Chondrocyte (in vitro differentiated cells): ENCODE measurements around the gene GAA. TPM values are rescaled to one million over a fixed set of nuclear protein-coding genes. Genes with fewer than 3 reads are reported as not detected.

Experiments
- DNase-seq: peaks from one replicate; pipeline ENCODE4 v3.0.0; 2021; ENCODE audit warnings: mixed read lengths, low spot score
- H3K27ac Mint-ChIP-seq: one replicate; pipeline ENCODE4 v1.8.0; 2021; ENCODE audit warnings: mild to moderate bottlenecking, moderate library complexity, mixed read lengths; ENCODE audit not compliant: unreplicated experiment
- H3K27me3 Mint-ChIP-seq: 2 replicates; pipeline ENCODE4 v1.8.0; 2021; ENCODE audit warnings: low read depth, mixed read lengths
- H3K36me3 Mint-ChIP-seq: 2 replicates; pipeline ENCODE4 v1.8.0; 2021; ENCODE audit warnings: low read depth, mixed read lengths
- H3K4me1 Mint-ChIP-seq: 2 replicates; pipeline ENCODE4 v1.8.0; 2021; ENCODE audit warnings: low read depth, mild to moderate bottlenecking, mixed read lengths
- H3K4me3 Mint-ChIP-seq: one replicate; pipeline ENCODE4 v1.8.0; 2021; ENCODE audit warnings: mild to moderate bottlenecking, moderate library complexity, mixed read lengths; ENCODE audit not compliant: unreplicated experiment
- H3K9me3 Mint-ChIP-seq: 2 replicates; pipeline ENCODE4 v1.8.0; 2021; ENCODE audit warnings: low read depth, mixed read lengths
- total RNA-seq: library from RNA; stranded (reverse); gene quantifications from 3 replicates; pipeline ENCODE4 v1.2.1, GENCODE V29; 2021
- TF ChIP-seq, protein P1 (sequence below): fragments of 200-600 bp; sonication (generic); IDR thresholded peaks from 2 replicates; pipeline ENCODE4 v1.5.0; 2021; ENCODE audit warnings: antibody characterized with exemption, mild to moderate bottlenecking, moderate library complexity

GAA gene
- total RNA-seq, 1 donor from 2014 or later = 45.7 TPM

DNA sequence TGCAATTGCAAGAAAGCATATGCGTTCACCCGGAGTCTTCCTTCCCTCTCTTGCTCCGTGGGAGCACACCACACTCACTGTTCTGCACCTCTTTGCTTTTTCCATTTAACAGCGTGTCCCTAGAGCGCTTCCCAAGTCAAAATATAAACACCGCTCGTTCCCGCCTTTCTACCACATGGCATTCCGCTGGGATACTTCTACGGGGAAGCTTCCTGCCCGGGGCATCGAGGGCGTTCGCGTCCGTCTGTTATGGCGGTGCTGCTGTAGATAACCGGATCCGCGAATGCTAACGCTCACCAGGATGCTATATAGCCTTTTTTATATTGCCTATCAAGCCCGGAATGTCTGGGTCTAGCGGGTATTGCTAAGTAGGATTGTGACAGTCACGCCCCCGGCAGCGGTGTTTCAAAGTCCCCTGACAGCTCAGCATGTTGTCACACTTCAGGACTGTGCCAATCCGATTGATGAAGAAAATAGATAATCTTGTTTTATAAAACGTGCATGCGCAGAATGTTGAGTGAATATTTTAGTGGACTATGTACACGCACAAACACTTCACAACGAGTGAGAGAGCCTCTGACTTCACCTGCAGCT is 33.9 kb upstream of the GAA start:
- no peaks in the 10 kb centered on the region for H3K36me3 Mint-ChIP-seq
- no peak for DNase-seq
- H3K9me3 Mint-ChIP-seq = no peaks in the 10 kb centered on the region
- H3K4me1 Mint-ChIP-seq = peaks cover 36% of the 10 kb centered on the region
- no peaks in the 10 kb centered on the region for H3K27me3 Mint-ChIP-seq
- no peak overlapping the region for H3K27ac Mint-ChIP-seq
- TF ChIP-seq, protein P1, sequence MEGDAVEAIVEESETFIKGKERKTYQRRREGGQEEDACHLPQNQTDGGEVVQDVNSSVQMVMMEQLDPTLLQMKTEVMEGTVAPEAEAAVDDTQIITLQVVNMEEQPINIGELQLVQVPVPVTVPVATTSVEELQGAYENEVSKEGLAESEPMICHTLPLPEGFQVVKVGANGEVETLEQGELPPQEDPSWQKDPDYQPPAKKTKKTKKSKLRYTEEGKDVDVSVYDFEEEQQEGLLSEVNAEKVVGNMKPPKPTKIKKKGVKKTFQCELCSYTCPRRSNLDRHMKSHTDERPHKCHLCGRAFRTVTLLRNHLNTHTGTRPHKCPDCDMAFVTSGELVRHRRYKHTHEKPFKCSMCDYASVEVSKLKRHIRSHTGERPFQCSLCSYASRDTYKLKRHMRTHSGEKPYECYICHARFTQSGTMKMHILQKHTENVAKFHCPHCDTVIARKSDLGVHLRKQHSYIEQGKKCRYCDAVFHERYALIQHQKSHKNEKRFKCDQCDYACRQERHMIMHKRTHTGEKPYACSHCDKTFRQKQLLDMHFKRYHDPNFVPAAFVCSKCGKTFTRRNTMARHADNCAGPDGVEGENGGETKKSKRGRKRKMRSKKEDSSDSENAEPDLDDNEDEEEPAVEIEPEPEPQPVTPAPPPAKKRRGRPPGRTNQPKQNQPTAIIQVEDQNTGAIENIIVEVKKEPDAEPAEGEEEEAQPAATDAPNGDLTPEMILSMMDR = no peak
- H3K4me3 Mint-ChIP-seq = no peak overlapping the region

- Mint-ChIP-seq H3K4me1 (peaks cover 35% of the 10 kb centered on the region), H3K27ac (peak overlapping the region; percentile 71), H3K9me3 (no peaks in the 10 kb centered on the region), H3K36me3 (no peaks in the 10 kb centered on the region), H3K4me3 (no peak overlapping the region), H3K27me3 (no peaks in the 10 kb centered on the region)
- DNase-seq = no peak
- TF ChIP-seq, protein P1 = no peak
Observed at GRCh38 chr17:80068301-80069222, 32.8 kb upstream of the GAA start.

DNA sequence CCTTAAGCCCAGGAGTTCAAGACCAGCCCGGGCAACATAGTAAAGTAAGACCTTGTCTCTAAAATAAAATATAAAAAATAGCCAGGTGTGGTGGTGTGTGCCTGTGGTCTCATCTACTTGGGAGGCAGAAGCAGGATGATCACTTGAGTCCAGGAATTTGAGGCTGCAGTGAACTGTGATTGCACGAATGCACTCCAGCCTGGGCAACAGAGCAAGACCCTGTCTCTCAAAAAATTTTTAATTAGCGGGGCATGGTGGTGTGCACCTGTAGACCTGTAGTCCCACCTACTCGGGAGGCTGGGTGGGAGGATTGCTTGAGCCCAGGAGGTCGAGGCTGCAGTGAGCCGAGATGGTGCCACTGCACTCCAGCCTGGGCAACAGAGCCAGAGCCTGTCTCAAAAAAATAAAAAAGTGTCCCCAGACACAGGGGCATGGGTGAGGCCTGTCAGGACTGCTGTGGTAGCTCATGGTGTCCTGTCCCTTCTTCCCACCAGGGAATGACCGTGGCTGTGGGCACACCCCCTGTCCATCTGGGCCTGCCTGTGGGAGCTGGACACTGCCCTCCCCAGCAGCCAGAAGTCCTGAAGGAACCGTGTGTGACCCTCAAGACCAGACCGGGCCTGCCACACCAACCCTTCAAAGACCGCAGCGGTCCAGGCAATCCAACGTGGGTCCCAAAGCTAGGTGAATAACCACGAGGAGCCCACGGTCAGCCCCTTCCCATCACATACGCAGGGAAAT is 30.8 kb upstream of the GAA start:
- TF ChIP-seq, protein P1 = no peak
- peaks cover 23% of the 10 kb centered on the region for H3K4me1 Mint-ChIP-seq
- H3K9me3 Mint-ChIP-seq = no peaks in the 10 kb centered on the region
- H3K27me3 Mint-ChIP-seq = no peaks in the 10 kb centered on the region
- H3K4me3 Mint-ChIP-seq = no peak overlapping the region
- DNase-seq = no peak
- no peaks in the 10 kb centered on the region for H3K36me3 Mint-ChIP-seq
- H3K27ac Mint-ChIP-seq = no peak overlapping the region

DNA sequence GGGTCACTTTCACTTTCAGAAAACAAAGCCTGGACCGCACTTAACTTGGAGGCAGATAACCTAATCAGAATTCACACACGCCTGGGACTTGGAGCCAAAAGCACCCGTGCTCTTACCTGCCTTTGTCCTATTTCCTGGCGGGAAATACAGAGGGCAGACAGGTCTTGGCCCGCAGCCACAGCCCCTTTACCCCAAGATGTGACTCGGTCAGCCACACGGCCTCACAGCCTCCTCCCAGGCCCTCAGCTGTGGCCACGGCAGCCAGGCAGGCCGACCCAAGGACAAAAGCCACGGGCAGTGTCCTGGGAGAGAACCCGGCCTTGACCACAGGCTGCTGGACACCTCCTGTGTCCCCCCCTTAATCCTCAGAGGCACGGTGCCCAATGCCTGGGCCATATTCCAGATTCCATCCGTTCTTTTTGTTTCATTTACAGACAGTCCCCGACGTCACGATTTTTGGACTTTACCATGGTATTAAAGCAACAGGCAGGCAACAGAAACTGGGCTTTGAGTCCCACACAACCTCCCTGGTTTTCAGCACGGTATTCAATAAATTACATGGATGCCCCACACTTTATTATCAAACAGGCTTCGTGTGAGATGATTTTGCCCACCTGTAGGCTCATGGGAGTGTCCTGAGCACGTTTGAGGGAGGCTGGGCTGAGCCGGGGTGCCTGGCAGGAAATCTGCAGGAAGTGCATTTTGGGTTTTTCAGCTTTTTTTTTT is 30.1 kb upstream of the GAA start:
- TF ChIP-seq, protein P1 = no peak
- peaks cover 23% of the 10 kb centered on the region for H3K4me1 Mint-ChIP-seq
- no peaks in the 10 kb centered on the region for H3K27me3 Mint-ChIP-seq
- no peak for DNase-seq
- no peak overlapping the region for H3K27ac Mint-ChIP-seq
- H3K36me3 Mint-ChIP-seq = no peaks in the 10 kb centered on the region
- H3K4me3 Mint-ChIP-seq = no peak overlapping the region
- H3K9me3 Mint-ChIP-seq = no peaks in the 10 kb centered on the region
